Head of caudate nucleus (tissue), 42 donors: ENCODE data around the gene COA1.

Experiments
- DNase-seq, 42 donors: peaks; one replicate each; pipeline versions ENCODE4 v3.0.0 to v3.0.0-alpha.2; 2020 to 2021; ENCODE audit warnings: mixed read lengths in 7 of 42
- intact Hi-C: fragments of 100-400 bp; cut with DNase I; formaldehyde crosslinking; loops from one replicate; pipeline ENCODE4 v1.15.0; 2022

Gene COA1

DNA sequence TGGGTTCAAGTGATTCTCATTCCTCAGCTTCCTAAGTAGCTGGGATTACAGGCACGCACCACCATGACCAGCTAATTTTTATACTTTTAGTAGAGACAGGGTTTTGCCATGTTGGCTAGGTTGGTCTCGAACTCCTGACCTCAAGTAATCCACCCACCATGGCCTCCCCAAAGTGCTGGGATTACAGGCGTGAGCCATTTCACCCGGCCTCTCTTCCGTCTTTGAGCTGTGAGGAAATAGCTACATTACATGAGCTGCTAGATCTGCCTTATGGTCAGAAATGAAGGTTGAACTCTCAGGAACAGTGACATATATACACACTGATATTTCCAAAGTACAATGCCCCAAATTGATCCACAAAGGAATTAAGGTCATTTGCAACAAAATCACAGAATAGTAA is 31.5 kb upstream of the COA1 start:
- intact Hi-C loops: no loop called here
- DNase-seq: peak in 1 of 42 donors; percentile 21

DNA sequence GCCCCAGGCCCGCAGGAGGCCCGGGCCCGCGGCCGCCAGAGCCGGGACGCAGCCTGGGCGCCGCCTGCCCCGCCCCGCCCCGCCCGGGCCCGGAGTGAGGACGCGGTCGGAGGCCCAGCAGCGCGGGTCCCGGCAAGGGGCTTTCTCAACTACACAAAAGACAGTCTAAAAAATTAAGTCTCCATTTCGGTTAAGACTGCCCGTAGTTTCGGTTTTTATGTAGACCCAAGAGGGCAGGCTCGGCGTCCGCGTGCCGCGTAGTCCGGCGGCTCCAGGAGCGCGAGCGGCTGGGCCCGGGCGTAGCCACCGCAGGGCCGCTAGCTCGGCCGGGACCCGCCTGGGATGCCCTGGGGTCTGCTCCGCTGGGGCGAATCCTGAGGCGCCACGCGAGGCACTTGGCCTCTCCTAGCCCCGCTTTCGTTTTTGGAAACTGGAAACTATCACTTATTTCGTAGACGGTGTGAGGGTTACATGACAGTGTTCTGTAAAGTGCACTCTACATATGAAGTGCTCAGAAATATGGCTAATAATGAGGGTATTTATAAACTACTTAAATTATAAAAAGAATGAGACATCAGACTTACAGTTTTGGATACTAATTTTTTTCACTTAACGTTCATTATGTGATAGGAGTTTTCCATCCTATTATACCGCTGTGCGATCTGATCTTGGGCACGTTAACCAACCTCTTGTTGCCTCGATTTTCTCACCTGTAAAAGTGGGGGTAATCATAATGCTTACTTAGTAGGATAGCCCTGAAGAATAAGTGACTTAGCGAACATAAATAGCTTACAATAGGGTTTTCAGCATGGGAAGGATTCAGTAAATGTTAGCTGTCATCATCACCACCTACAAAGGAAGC is 29.7 kb upstream of the COA1 start:
- intact Hi-C loops: no loop called here
- DNase-seq: peak in 32 of 42 donors; percentile 4 to 63 (median 28)

DNA sequence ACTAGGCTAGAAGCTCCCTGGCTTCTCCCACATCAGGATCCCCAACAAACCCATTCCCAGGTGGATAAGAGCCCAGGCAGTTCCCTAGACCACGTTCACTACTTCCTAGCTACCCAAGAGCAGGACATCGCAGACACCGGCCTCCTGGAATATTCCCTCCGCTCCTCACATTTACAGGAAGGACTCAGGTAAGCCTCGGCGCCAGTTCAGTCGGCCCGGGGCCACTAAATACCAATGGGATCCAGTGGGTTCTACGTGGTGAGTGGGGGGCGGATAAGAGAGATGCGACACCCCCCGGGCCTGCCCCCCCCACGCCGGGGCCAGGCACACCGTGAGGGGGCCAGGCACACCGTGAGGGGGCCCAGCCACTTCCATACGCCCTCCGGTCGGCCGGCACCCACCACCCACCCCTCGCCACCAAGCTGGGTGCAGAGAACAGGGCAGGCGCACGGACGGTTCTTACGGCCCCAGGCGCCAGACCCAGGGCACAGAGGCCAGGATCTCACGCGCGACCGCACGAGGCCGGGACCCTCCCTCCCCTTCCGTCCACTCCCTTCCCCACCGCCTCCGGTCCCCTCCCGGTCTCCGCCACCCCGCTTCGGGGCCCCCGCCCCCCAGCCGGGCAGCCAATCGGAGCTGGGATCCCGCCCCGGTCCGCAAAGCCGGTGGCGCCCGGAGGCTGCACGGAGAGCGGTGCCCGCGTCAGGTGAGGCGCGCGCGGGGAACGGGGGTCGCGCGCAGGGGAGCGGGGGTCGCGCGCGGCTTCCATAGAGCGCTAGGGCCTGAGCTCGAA is 28.9 kb upstream of the COA1 start, which contains the start of gene BLVRA:
TSS of gene BLVRA (plus strand) at position 652 of the 793 bp plus-strand sequence. CDS start 12,479 bp downstream, outside the sequence.
- peak in 41 of 42 donors; percentile 15 to 85 (median 66) for DNase-seq
- intact Hi-C loops: no loop called here

DNA sequence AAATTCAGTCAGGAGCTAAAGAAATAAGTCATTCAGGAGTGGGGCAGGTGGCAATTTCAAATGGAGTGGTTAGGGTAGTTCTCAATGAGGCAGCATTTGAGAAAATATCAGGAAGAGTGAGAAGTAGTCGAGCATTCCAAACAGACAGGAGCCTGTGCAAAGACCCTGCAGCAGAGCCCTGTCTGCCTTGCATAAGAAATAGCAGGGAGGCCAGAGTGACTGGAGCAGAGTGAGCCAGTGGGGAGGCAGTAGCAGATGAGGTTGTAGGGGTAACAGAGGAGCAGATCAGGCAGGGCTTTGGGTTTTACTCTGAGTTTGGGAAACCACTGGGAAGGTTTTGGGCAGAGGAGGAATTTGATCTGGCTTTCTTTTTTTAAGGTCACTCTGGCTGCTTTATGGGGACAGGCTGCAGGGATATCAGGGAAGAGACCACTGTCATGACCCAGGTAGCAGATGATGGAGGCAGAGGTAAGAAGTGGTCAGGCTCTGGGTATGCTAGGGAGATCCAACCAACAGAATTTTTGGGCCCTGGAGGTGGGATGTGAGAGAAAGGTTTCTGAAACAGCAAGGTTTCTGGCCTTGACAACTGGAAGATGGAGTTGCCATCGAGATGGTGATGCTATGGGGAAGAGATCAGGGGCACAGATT is 27.9 kb upstream of the COA1 start:
- peak in 1 of 42 donors; percentile 35 for DNase-seq
- intact Hi-C loops: no loop called here

DNA sequence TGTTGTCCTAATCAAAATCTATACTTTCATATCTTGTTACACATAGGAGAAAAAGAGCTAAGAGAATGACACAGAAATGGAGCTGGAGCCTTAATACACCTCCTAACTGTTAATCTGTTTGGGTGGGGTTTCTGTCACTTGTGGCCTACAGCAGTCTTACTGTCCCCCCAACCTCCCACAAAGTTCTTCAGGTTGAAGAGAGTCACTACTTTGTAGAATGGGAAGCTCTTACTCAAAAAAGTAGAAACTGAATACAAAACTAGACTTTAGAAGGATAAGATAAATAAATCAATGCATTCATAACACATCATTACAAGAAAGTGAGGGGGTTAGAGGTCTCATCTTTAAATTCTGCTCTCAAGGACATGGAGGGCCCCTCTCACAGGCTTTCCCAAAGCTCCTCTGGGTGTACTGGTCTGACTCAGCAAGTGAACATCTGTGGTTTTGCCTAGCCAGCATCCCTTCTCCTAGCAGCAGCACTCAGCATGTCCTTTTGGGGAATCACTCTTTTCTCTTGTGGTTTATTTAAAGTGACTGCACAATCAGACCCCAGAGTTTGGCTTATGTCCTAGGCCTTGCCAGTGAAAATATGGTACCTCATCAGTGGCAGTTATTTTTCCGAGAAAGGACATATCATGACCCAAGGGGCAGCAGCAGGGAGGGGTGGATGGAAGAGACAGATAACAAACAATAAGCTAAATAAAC is 27.2 kb upstream of the COA1 start:
- intact Hi-C loops: no loop called here
- DNase-seq: peak in 1 of 42 donors; percentile 5

DNA sequence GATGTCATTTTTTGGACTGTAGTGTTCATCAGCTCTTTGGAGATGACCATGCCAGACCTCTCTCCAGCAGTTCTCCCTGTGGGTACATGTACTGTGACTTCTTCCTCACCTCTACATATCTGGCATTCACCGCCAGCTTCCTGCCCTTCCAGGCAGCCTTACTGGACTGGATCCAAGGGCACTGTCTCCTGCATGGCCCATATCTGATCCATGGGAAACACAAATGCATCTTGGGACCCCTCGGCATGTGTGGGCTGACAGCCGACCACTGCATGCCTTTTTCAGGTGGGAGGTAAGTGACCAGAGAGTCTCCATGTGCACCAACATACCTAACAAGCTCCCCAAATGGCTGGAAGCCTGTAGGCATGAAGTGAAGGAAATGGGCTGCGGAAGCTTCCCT is 25.3 kb upstream of the COA1 start:
- intact Hi-C loops: no loop called here
- DNase-seq: no peak

DNA sequence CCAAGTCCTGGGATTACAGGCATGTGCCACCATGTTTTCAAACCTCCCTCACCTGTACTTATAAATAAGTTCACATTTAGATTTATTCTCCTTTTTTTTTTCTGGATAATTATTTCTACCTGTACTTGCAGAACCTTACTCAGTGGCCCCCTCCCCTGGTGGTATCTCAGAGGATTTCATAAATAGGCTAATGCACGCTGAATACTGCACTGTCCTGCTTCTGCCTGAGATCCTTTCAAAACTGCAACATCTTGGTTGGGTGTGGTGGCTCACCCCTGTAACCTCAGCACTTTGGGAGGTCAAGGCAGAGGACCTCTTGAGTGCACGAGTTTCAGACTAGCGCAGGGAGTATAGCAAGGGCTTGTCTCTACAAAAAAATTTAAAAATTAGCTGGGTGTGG is 24.5 kb upstream of the COA1 start:
- intact Hi-C loops: no loop called here
- no peak for DNase-seq

DNA sequence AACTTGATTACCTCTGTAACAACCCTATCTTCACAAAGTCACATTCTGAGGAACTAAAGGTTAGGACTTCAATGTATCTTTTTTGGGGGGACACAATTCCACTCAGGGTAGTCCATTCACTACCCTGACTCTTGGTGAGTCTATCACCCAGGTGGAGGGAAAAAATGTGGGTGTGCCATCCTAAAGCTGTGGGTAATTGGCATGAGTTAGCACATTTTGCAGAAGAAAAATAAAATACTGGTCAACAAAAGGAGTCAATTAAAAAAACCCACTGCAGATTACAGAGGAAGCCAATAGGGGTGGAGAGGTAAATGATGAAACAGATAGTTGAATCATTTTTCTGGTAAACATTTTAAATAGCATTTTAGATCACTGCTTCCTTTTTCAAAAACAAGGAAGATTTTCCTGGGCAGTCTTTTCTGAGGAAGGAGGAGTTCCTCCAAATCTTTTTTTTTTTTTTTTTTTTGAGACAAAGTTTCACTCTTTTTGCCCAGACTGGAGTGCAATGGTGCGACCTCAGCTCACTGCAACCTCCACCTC is 24.0 kb upstream of the COA1 start:
- DNase-seq: no peak
- intact Hi-C loops: no loop called here

DNA sequence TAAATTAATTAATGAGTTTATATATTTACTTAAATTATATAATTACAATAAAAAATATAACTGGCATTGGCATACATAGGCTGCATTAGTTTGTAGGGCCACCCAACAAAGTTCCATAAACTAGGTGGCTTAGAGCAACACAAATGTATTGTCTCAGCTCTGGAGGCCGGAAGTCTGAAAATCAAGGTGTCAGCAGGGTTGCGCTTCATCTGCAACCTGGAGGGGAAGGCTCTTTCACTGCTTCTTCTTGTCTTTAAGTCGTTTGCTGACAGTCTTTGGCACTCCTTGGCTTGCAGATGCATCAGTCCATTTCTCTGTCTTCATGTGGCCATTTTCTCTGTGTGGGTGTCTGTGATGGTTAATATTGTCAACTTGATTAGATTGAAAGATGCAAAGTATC is 23.1 kb upstream of the COA1 start:
- intact Hi-C loops: no loop called here
- no peak for DNase-seq

DNA sequence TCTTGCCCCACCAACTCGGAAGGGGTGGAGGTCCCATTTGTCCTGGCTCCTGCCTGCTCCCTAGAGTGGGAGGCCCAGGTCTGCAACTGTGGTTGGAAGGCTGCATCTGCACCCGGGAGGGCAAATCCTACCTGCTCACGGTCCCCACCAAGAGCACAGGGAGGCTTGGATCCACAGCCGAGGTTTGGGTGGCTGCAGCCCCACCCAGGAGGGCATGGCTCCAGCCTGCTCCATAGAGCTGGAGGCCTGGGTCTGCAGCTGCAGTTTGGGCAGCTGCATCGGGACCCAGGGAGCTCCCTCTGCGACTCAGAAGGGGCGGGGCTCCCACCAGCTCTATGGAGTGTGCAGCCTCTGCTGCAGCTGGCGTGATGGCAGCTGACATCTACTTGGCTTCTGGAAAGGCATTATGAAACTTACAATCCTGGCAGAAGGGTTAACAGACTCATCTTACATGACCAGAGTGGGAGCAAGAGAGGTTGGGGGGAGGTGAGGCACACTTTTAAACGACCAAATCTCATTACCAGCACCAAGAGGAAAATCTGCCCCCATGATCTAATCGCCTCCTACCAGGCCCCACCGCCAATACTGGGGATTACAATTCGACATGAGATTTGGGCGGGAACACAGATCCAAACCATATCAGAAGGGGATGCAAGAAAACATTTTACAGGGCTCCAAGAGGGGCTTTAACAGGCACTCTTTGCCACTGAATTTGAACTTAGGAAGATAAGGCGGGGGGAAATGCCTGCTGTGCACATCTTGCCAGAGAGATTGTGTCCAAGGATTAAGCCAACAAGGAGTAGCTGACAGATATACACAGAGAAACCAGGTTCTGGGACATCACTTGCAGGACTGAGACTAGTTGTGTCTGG is 20.9 kb upstream of the COA1 start:
- peak in 1 of 42 donors; percentile 17 for DNase-seq
- intact Hi-C loops: no loop called here

DNA sequence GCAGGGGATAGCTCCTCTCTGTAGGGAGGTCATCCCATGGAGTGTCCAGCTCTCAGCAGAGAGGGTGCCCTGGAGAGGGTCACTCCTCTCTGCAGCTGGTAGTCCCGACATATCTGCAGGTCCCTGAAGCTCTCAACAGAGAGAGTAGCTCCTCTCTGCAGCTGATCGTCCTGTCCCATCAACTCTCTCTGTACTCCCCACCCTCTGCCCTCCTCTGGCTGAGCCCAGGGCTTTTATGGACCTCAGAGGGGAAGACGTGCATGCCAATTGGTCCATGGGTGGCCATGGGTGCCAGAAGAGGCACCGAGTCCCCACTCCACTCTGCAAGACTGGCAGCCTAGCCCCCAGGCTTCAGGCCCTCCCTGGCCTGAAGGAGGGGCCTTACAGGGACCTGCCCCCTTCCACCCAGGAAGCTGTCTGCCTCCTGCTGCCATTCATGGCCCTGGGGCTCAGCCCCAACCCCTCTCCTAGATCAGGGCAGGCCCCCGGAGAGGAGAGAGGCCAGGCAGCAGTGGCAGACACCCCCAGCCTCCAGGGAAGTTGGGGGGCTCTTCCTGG is 20.1 kb upstream of the COA1 start:
- intact Hi-C loops: no loop called here
- no peak for DNase-seq

DNA sequence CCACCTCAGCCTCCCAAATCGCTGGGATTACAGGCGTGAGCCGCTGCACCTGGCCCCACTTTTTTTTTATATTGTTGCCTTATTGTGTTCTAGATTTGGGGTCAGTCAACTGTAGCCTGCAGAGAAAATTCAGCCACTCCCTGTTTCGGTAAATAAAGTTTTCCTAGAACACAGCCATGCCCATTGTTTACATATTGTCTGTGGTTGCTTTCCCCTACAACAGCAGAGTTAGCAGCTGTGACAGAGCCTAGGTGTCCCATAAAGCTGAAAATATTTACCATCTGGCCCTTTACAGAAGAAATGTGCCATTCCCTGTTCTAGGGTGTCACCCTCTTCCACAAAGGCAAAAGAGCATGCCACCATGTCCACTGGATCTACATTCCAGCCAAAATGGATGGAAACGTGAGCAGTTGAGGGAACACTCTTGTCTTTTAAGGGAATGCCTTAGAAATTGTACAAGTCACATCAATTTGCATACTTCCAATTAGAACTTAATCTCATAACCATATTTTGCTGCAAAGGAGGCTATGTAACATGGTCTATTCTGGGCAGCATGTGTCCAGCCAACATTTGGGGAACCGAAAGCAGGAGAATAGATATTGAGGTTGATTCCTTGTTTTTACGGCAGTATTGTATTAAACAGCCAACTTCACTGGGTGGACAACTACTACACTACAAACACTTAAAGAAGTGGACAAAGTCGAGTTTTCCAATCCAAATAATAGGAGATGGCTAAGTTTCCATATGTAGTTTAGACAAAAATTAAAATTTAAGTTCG is 18.2 kb upstream of the COA1 start:
- intact Hi-C loops: no loop called here
- DNase-seq: no peak

DNA sequence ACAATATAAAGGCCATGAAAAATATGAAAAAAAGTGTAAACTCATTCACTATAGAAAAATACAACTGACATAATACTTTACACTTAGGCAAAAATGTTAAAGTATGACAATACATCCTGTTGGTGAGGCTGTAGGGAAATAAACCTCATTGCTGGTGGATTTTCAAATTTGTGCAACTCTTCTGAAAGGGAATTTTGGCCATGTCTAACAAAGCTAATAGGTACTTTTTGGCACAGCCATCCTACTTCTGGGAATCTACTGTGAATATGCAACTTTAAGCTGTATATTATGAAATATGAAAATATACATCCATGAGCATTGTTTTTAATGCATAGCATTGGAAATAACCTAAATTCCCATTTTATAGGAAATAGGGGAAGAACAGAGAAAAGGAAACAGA is 13.4 kb upstream of the COA1 start:
- intact Hi-C loops: no loop called here
- no peak for DNase-seq

DNA sequence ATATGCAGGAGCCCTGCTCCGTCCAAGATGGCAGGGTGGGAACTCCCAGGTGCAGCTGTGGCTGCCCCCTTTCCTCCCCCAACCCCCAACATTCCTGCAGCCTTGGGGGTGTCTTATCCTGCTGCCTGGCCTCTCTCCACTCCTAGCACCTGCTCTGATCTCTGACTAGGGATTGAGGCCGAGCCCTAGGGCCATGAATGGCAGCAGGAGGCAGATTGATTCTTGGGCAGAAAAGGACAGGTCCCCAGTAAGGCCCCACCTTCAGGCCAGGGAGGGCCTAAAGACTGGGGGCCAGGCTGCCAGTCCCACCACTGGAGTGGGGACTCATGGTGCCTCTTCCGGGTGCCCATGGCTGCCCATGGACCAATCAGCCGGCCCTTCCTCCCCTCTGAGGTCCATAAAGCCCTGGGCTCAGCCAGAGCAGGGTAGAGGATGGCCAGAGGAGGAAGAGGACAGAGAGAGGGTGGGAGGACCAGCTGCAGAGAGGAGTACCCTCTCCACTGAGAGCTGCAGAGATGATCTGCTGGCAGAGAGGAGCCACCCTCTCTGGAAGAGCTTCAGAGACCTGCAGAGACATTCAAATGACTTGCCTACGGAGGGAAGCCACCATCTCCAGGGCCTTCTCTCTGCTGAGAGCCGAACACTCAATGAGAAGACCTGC is 8.3 kb upstream of the COA1 start:
- no peak for DNase-seq
- intact Hi-C loops: loop anchor here (10.0 kb wide), 1 partner anchor 97 kb away; no protein-coding TSS in a partner anchor

DNA sequence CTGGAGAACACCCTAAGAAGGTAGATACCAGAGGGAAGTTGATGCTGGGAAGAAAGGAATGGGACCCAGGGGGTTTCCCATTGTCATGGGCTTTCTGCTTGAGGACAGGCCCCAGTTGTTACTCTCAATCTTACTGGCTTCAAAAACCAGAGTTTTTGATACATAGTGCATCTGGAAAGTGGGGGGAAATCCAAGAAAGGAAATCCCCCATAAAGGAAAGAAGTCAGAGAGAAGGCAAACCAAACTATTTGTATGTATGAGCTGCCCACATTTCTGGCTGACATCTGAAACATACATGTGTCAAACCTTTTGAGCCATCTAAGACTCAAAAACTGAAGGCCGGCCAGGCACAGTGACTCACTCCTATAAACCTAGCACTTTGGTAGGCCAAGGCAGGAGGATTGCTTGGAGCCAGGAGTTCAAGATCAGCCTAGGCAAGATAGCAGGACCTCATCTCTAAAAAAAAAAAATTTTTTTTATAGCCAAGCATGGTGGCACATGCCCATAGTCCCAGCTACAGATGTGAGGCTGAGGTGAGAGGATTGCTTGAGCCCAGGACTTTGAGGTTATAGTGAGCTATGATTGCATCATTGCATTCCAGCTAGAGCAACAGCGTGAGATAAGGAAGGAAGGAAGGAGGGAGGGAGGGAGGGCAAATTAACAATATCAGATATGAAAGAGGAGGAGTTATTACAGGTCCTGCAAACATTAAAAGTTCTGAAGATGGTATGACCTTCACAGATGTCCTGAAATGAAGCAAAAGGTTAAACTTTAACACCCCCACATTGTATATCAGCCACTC is 6.7 kb upstream of the COA1 start:
- DNase-seq: no peak
- intact Hi-C loops: loop anchor here (10.0 kb wide), 1 partner anchor 99 kb away; no protein-coding TSS in a partner anchor
